HG03575 (cell line): ENCODE measurements around the gene HTR1A.

Source experiments
- ATAC-seq: cut with Tn5 transposase; IDR thresholded peaks from one replicate; pipeline ENCODE4 v1.9.1; 2021; ENCODE audit not compliant: unreplicated experiment, insufficient number of reproducible peaks, low FRiP score; ENCODE audit errors: extremely low read depth

Gene HTR1A

DNA sequence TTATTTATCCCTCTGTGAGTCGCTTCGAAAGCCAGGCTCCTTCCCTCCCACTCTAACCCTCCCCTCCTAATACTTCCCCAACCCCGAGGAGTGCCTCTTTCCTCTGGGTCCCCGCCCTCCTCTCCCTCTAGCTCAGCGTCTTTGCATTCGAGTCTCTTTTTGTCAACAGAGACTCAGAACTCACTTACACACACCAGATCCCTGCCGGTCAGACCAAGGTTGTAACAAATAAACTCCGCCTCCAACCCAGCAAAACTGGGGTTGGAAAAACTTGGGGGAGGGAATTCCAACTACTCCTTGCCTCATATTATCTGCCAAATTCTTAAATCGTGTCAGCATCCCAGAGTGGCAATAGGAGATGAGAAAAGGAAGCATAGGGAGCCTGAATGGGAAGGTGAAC is at the start of gene HTR1A:
TSS of gene HTR1A (minus strand) at position 167 of the 400 bp plus-strand sequence. CDS start 726 bp downstream, outside the sequence.
- no peak for ATAC-seq

GRCh38 chr5:64003966-64004365 is 41.7 kb upstream of the HTR1A start:
- no peak for ATAC-seq

GRCh38 chr5:64000096-64000495 is 37.9 kb upstream of the HTR1A start:
- no peak for ATAC-seq

- no peak for ATAC-seq
These were observed 24.8 kb upstream of the HTR1A start for GRCh38 chr5:63987053-63987452.

GRCh38 chr5:63981864-63982263 is 19.6 kb upstream of the HTR1A start:
- ATAC-seq = no peak

DNA sequence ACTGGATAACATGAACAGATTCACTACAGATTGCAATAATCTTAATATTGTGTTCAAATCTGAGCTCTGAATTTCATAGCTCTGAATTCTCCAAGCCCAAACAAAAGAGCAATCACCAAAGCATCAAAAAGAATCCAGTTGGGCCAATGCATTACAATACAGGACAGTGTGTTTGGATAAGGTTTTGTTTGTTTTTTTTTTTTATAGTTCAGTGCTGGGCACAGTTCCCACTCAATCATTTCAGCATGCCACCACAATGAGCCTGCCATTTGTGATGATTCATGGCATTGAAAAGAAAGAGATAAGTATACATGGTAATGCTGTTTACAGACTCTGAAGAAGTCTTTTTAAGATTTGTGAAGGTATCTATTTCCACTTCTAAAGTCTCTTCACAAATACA is 1.7 kb upstream of the HTR1A start:
- no peak for ATAC-seq

DNA sequence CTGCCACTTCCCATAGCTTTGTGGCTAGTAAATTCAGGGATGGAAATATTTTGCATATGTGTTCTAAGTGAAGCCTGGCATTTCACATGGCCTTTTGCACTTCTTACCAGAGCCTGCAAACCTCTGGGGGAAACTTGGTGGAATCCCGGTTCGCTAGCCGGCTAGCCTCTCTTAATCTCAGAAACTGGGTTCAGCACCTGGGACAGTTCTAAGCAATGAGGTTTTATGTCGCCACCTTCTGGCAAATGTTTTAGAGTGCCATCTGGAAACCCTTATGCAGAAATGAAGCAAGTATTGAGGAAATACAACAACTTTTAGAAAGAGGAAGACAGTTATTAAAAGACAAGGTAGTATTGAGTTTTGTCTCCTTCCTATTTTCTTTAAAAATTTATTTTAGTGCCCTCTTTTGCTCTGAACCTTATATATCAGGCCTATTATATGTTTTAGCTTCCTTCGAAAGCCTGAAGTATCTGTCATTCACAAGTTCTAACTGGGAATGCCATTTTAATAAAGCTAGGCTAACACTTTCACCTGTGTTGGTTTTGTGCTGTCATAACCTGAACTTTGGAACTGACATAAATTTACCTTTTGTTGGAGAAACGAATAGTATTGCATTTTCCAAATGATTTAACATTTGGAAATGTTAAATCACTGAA is 963 bp upstream of the HTR1A start:
- no peak for ATAC-seq

DNA sequence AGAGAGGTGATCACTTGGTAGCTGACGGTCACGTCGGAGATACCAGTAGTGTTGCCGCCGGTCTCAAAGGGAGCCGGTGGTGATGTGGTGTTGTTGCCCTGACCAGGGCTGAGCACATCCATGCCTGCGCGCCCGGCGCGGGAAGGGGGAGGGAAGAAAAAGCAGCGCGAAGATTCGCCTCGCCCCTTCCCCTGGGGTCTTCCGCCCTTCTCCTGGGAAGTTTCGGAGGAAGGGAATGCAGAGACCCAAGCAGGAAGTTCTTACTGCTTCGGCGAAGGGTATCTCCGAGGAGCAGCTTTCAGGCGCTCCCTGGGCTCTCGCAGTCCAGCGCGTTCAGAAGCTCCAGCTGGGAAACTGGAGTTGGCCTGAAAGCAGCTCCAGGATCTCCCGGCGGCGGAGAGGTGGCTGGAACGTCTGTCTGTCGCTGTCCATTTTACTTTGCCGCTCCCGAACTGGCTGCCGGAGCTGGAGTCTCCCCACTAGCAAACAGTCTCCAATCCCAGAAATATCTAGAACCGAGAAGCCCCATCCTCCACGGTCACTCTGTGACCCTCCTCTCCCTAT is 565 bp downstream of the HTR1A start:
- no peak for ATAC-seq

- ATAC-seq = no peak
These were observed 1.1 kb downstream of the HTR1A start for GRCh38 chr5:63961125-63961597.

DNA sequence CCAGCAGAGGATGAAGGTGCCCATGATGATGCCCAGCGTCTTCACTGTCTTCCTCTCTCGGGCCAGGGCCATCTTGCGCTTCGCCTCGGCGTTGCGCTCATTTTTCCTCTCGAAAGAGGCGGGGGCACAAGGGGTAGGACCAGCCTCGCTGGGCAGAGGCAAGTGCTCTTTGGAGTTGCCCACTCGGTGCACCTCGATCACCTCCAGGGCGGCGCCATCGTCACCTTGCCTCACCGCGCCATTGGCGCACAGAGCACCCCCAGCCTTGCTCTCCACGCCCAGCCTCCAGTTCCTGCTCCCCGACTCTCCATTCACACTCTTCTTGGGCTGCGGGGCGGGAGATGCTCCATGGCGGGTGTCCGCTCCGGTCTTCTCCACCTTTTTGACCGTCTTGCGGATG is 1.6 kb downstream of the HTR1A start:
- no peak for ATAC-seq

- ATAC-seq = no peak
These were observed 2.9 kb downstream of the HTR1A start for GRCh38 chr5:63959177-63959982.

DNA sequence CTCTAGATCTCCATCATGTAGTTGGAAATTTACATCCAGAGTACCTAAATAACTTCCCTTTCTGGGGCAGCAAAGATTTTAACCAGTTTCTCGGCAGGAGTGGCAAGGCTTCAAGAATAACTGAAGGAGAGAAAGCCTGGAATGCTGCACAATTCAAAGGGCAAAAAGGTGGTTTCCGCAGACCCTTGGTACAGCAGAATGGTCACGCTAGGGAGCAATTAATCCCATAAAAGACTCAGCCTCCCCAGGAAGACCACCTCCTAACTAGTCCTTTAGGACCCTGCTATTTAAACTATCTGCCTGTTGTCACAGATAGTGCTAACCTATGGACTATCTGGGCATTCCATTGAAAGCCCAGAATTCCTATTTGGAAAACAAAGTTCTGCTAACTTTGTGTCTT is 3.6 kb downstream of the HTR1A start:
- ATAC-seq = no peak

- no peak for ATAC-seq
These were observed 4.6 kb downstream of the HTR1A start for GRCh38 chr5:63957617-63958016.

- no peak for ATAC-seq
These were observed 9.0 kb downstream of the HTR1A start for GRCh38 chr5:63953217-63953616.

- ATAC-seq = no peak
These were observed 27.1 kb downstream of the HTR1A start for GRCh38 chr5:63935103-63935502.

- no peak for ATAC-seq
These were observed 30.4 kb downstream of the HTR1A start for GRCh38 chr5:63931836-63932235.

DNA sequence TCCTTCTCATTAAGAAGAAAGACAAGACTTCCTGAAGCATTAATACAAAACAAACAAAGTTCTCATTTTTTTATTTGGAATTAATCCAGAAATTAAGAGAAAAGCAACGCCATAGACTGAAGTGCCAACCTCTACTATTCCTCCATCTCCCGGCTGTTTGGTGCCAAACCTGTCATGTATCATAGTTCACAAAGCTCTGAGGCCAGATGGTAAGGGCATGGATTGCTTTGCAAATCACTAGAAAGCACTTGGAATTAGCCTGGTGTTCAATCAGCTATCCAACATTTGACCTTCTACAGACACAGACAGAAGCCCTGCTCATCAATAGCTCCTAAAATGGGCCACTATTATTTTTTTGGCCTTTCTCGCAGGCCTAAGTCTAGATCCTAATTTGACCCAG is 33.8 kb downstream of the HTR1A start:
- no peak for ATAC-seq

- ATAC-seq = no peak
These were observed 38.3 kb downstream of the HTR1A start for GRCh38 chr5:63923914-63924313.

DNA sequence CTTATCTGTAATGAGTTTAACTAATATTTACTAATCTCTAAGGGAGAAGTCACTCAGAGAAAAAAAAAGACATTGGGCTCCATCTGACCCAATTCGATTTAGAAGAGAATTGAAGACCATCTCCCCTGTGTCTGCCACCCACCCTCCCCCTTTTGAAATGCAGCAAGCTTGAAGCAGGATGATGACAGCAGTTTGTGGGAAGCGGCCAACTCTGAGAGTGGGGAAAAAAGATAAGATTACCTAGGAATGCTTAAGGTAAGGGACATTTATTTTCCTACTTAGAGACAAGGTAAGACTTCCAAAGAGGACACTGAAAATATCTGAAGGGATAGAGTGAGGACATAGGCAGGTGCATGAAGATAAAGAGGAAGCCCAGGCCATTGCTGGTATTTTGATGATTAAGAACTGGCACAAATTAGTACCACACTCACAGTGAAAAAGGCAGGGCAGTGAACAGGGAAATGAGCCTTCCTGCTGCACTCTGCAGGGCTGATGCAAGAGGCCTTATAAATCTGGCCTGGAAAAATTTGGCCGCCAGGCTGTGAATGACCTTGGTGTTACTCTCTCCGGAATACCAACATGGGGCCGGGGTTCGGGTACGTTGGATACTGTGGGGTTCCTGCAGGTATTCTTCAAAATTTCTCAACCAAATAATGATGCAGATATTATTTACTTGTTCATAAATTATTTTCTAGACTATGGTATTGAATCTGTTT is 42.3 kb downstream of the HTR1A start:
- no peak for ATAC-seq

DNA sequence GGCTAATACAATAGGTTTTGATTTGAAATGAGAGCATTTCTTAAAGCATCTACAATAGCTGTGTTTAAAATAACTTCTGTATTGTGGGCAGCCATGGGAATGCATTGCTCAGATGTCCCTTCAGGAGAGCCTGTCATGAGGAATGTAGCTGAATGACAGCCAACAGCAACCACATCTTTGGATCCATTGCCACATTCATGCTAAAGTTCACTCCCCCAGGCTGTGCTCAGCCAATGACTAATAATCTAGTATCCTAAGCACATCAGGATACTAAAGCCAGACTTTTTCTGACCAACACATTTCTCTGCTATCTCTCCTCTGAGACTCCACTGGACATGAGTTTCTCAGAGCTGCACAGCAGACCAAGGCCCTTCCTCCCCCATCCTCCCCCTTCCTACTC is 45.5 kb downstream of the HTR1A start:
- ATAC-seq = no peak
